GM21786 (cell line): ENCODE results near the gene MPC1.
"Not testable (repeated sequence)": the region's sequence is repeated elsewhere in the genome, so short reads cannot be mapped to it uniquely, and the experiment has no call there.

Source experiments
- ATAC-seq: cut with Tn5 transposase; IDR thresholded peaks from one replicate; pipeline ENCODE4 v1.9.1; 2021; ENCODE audit not compliant: unreplicated experiment

Gene MPC1

DNA sequence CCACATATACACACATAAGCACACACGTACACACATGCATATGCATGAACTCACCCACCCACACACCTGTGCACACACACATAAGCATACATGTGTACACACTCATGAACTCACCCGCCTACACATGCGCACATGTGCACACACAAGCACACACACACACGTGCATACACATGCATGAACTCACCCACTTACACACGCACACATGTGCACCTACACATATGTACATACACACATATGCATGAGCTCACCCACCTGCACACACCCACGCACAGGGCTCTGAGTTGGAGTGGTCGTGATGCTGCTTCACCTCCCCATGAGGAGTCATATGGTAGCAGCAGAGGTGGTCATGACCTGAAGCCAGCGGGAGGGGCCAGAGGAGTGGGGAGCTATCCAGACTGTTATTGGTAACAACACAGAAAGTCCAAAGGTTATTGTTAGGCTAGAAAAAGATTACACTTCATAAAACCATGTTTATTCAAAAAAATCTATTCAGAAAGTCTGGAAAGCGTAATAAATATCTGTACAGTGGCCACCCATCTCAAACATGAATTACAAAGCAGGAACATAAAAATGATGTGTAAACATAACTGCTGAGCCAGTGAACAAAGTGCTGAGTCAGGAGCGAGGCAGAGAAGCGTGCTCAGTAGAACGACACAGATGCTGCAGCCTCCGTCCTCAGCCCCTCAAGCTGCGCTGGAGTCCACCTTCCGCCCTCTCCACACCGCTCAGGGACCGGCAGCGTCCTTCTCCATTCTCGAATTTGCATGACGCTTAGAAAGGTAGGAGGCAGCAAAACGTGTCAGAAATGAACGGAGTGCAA, 26.4 kb upstream of the MPC1 start:
- ATAC-seq = no peak

DNA sequence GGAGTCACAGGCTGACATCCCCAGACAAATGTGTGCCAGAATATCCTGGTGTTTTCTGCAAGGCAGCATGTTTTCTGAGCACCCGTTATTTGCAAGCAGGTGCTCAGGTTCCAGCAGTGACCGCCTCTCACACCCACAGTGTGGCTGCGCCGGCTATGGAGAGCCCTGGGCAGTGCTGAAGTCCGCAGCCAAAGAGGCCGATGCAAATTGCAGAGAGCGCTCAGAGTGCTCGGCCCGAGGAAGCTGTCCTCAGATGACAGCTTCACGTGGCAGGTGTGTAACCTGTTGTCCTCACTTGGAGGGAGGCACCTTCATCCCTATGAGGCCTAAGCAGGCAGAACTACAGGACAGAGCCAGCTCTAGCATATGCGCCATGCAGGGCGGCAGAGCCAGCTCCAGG, 23.5 kb upstream of the MPC1 start:
- ATAC-seq = no peak

DNA sequence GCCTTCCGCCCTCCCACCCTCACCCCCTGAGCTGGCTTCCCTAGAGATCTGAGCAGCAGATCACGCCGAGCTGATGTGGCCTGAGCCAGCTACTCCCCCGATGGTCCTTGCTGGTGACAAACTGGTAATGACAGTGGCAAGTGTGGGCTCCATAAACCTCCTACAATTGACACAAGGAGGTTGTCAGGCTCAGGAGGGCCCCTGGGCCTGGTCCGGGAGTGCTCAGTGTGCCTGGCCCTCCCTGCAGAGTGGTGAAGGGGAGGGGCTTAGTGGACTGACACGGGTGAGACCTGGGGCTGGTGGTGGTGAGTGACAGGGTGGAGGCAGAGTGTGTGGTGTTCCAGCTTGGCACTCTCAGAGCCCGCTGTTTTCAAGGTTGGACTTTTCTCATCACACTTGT, 22.6 kb upstream of the MPC1 start:
- no peak for ATAC-seq

DNA sequence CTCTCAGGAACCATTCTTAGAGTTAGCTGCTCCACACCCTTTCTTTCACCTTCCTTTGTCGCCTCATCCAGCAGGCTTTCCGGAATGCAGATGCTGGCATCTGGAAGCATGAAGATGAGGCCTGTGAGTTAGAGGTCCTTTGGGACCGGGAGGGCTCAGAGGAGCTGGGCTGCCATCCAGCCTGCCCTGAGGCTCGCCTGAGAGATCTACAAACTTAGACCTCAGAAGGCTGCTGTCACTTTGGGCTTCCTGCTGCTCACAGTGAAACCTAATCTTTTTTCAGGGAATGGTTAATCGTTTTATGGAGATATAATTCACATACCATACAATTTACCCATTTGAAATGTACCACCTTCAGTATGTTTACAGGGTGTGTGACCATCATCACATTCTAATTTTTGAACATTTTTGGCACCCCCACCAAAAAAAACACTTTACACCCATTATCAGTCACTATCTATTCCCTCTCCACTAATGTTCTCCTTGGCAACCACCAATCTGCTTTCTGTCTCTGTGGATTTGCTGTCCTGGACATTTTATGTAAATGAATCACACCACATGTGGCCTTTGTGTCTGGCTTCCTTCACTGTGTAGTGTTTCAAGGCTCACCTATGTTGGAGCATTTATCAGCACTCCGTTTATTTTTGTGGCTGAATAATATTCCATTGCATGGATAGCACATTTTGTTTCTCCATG, 20.0 kb upstream of the MPC1 start:
- ATAC-seq = no peak

DNA sequence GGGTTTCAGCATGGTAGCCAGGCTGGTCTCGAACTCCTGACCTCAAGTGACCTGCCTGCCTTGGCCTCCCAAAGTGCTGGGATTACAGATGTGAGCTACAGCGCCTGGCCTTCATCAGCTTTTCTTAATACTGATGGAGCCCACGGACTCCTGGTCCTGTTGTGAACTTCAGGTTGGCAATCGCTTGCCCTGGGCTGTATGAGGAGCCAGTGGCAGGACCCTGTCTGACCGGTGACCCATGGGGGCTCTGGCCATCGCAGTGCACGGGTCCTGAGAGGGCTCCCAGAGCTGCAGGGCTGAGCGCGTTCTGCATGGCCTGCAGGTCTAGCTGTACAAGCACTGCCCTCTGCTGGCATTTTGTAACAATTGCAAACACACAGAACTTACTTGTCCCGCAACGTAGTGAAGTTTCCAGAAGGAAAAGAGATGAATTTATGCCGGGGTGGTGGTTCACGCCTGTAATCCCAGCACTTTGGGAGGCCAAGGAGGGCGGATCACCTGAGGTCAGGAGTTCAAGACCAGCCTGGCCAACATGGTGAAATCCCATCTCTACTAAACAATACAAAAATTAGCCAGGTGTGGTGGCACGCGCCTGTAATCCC, 18.0 kb upstream of the MPC1 start:
- ATAC-seq = peak; percentile 74

DNA sequence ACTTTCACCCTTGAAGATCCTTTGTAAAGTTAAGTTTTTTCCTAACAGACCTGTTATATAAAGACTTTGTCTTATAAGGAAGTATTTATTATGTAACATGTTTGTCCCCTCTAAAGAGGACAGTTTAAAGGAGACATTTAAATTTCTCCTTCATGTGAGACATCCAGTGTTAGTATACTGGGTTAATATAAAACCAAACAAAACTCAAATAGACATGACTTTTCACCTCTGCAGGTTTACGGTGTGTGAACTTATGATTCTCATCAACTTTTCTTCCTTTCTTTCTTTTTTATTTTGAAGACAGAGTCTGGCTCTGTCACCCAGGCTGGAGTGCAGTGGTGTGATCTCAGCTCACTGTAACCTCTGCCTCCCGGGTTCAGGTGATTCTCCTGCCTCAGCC, 17.4 kb upstream of the MPC1 start:
- no peak for ATAC-seq

DNA sequence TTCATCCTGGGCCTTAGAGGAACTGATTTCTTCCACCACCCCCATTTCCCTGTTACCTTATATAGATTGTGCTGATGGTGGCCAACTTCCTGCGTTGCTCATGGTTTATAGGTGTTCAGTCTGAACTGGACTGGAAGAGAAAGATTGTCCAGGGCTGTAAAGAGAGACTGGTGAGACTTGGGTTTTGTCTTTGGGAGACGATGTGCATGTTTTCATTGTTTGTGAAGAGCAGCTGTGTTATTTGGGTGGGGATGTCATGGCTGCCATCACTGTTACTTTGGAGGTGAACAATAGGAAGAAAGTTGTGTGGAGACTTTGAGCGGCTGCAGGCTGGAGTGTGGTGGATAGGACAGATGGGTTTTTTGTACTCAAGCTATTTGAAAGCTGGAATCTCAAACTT, 15.6 kb upstream of the MPC1 start:
- no peak for ATAC-seq

DNA sequence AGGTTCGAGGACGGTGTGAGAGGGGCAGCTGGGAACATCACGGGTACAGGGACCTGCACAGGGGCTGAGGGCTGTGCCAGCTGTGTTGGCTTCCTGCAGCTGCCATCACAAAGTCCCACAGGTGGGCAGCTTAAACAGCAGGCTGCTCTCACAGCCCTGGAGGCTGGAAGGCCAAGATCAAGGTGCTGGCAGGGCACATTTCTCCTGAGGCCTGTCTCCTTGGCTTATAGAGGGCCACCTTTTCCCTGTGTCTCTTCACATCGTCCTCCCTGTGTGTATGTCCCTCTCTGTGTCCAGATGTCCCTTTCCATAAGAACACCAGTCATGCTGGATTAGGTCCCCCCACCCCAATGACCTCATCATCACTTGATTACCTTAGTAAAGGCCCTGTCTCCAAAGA, 15.1 kb upstream of the MPC1 start:
- no peak for ATAC-seq

DNA sequence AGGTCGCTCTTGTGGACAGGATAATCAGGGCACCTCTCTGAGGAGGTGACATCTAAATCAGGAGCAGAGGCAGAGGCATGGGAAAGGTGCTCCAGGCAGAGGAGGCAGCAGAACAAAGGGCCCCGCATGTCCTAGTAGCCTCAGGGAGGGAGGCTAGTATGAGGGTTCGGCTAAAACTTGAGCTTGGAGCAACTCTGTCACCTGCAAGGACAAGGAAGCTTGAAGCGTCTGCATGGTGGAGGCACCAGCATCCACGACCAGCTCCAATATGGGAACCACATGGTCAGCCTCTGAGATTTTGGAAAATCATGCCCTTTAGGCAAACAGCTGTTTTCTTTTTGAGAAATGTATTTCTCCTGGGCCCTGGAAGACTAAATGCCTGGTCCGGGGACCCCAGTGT, 13.0 kb upstream of the MPC1 start:
- ATAC-seq = no peak

DNA sequence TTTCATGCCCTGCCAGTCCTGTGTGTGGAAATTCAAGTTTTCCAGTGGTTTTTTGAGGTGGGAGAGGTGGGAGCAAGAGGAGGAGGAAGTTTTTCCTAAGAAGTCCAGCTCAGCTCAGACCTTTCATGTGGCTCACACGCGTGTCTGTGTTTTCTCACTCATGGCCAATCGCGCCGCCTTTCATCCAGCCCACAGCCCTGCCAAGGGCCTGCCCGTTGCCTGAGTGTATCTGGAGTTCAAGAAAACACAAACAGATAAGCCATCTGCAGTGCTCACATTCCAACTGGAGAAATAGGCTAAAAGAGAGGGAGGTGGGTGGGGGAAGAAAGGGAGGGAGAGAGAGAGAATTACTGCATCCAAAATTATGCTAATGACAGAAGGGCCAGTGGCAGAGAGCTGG, 12.6 kb upstream of the MPC1 start:
- no peak for ATAC-seq

DNA sequence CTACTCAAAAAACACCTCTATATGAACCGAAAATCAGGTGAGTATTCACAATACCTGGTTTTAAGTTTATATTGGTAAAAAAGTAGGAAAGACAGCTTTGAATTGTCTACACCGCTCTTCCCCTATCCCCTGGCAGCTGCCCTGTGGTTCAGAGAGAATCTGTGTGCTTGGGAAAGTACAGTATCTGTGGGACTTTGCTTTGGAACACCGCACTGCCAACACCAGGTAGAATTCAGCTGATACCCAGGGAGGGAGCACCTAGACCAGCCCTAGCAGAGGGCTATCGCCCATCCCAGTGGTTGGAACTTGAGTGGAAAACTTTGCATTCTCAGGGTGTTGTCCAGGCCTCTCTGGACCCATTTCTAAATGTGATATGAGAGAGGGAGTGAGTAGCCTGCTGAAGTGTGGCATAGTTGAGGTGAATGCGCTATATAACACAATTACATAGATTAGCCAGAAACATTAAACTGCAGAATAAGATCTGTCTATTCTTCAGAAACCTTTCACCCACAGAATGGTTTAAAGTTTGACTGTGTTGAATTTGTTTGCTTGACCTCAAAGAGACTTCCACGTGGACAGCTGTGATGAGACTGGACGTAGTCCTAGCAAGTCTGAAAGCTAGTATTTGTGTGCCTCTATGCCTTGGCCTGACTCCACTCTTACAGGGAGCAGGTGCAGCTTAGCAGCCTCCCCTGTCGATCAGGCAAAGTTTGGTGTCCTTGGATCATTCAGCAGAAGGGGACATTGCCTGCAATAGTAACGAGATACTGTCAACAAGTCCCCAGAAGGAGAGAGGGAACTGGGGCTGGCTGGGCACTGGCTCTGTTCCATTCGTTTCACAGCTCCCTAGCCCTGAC, 11.5 kb upstream of the MPC1 start:
- no peak for ATAC-seq

DNA sequence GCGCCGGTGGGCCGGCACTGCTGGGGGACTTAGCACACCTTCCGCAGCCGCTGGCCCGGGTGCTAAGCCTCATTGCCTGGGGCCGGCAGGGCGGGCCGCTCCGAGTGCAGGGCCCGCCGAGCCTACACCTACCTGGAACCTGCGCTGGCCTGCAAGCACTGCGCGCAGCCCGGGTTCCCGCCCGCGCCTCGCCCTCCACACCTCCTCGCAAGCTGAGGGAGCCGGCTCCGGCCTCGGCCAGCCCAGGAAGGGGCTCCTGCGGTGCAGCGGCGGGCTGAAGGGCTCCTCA, 10.7 kb upstream of the MPC1 start:
- no peak for ATAC-seq

DNA sequence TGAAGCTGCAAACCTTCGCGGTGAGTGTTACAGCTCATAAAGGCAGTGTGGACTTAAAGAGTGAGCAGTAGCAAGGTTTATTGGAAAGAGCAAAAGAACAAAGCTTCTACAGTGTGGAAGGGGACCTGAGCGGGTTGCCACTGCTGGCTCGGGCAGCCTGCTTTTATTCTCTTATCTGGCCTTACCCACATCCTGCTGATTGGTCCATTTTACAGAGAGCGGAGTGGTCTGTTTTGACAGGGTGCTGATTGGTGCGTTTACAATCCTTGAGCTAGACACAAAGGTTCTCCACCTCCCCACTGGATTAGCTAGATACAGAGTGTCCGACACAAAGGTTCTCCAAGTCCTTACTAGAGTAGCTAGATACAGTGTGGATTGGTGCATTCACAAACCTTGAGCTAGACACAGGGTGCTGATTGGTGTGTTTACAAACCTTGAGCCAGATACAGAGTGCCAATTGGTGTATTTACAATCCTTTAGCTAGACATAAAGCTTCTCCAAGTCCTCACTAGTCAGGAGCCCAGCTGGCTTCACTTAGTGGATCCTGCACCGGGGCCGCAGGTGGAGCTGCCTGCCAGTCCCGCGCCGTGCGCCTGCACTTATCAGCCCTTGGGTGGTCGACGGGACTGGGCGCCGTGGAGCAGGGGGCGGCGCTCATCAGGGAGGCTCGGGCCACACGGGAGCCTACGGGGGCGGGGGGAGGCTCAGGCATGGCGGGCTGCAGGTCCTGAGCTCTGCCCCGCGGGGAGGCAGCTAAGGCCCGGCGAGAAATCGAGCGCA, 10.2 kb upstream of the MPC1 start:
- ATAC-seq = not testable (repeated sequence)

DNA sequence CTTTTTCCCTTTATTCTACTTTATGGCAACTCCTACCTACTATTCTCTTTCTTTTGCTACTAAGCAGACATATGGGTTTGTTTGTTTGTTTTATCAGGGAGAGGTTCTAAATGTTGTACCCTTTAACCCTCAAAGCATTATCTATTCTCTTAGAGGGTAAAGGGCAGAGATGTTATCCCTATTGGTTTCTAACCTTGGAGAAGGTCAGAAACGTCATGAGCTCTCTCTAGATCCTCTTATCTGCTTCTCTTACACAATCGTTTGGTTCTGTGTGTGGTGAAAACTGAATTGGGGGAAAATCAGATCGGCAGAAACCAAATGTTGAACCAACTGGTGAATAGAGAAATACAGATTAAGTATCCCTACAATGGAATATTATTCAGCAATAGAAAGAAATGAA, 6.4 kb upstream of the MPC1 start:
- ATAC-seq = no peak

DNA sequence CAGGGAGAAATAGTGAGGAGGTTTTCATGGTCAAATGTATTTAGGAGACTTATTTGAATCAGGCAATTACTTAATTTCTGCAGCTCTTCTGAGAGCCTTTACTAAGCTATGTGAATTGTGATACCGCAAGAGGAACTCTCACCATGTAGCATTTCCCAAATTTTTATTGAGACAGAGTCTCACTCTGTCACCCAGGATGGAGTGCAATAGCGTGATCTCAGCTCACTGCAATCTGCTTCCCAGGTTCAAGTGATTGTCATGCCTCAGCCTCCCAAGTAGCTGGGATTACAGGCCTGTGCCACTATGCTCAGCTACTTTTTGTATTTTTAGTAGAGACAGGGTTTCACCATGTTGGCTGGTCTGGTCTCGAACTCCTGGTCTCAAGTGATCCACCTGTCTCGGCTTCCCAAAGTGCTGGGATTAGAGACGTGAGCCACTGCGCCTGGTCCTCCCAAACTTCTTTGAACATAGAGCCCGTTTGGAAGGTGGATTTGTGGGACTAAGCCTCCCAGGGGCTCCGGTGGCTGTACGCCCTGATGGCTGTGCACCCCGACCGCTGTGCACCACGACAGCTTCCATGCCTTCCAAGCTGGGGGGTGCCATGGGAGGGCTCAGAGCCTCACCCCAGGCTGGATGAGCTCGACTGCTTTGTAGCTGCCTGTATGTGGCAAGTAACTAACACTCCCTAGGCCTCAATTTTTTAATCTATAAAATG, 5.7 kb upstream of the MPC1 start:
- ATAC-seq = no peak

DNA sequence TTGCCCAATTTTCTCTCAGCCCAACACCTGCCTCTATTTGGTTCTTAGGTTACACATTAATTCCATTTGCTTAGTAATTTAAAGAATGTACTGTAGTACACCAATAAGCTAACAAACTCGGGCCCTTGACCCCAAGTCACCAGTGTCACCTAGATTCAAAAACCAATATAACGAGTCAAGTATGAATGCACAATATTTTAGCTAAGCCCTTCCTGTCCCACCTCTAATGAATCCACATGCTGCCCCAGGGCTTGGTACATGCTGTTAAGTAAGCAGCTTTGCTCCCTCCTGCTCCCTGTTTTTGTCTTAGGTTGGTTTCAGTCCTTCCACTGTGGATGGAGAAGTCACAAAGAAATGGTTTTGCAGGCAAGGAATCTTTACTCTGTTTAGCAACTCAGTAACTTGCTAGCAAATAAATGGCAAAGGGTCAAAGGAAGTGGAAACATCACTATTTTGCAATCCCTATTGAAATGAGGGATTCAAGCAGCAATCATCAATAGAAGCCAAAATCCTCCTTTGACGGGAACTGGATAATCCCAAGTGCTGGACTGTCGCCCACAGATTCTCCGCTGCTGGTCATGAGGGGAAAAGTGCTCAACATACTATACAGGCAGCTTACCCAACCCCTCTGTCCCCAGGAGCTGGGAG, 5.0 kb upstream of the MPC1 start:
- no peak for ATAC-seq

DNA sequence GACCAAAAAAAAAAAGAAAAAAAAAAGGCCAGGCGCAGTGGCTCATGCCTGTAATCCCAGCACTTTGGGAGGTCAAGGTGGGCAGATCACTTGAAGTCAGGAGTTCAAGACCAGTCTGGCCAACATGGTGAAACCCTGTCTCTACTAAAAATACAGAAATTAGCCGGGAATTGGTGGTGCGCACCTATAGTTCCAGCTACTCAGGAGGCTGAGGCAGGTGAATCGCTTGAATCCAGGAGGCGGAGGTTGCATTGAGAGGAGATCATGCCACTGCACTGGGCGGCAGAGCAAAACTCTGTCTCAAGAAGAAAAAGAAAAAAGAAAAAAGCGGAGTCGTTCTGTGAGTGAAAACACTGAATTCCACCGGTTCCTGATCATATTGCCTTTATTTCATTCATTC, 4.4 kb upstream of the MPC1 start:
- ATAC-seq = not testable (repeated sequence)

DNA sequence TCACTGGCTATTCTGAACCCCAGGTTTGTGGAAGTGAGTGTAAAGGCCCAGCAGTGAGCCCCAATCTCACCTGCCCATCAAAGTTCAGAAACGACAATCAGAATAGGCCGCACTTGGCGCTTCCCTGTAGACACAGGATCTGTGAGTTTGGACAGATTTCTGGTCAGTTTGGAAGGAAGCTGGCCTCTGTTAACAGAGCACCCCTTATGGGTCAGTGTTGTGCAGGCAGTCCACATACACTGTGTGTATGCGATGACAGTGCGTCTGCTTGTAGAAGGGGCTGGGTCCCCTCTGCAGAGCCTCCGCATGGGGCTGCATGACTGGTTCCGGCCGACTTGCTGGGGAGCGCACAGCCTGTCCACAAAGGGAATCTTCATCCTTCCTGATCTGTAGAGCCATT, 3.4 kb upstream of the MPC1 start:
- ATAC-seq = no peak

DNA sequence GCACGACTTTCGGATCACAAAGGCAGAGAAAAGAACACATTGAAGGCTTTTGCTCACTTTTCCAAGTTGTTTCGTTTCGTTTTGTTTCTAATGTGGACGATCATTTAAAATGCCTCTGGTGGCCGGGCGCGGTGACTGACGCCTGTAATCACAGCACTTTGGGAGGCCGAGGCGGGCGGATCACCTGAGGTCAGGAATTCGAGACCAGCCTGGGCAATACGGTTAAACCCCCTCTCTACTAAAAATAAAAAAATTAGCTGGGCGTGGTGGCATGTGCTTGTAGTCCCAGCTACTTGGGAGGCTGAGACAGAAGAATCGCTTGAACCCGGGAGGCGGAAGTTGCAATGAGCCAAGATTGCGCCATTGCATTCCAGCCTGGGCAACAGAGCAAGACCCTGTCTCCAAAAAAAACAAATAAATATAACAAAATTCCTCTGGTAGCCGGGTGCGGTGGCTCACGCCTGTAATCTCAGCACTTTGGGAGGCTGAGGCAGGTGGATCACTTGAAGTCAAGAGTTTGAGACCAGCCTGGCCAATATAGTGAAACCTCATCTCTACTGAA, 1.1 kb upstream of the MPC1 start:
- not testable (repeated sequence) for ATAC-seq
